Retinal pigment epithelial cell (primary cell): ENCODE data around the gene ORC5.
A peak's percentile ranks its signal among the peaks of the same experiment; 100 is the strongest.

Experiments used
- DNase-seq: peaks from one replicate; pipeline ENCODE4 v3.0.0-alpha.2; 2010; ENCODE audit warnings: low read depth
- H3K4me3 ChIP-seq: 2 replicates; pipeline ENCODE4 v1.5.1; 2011; ENCODE audit warnings: mild to moderate bottlenecking, low read length, control low read depth, moderate library complexity
- CTCF ChIP-seq: conservative IDR thresholded peaks from 2 replicates; pipeline ENCODE4 v1.5.1; 2011; ENCODE audit warnings: low read depth, low read length, control low read depth, inconsistent platforms

Gene ORC5

GRCh38 chr7:104142147-104142546 lies 65.7 kb downstream of the ORC5 start:
- TF ChIP-seq CTCF: no peak
- no peak overlapping the region for H3K4me3 ChIP-seq
- no peak for DNase-seq

- TF ChIP-seq CTCF: no peak
- DNase-seq: peak; percentile 88
Measured at GRCh38 chr7:104137971-104138370, 69.8 kb downstream of the ORC5 start.

GRCh38 chr7:104137511-104137910 lies 70.3 kb downstream of the ORC5 start:
- DNase-seq: no peak
- no peak overlapping the region for H3K4me3 ChIP-seq
- TF ChIP-seq CTCF: no peak

More at GRCh38 chr7:104137971-104138370, 69.8 kb downstream of the ORC5 start:
- H3K4me3 ChIP-seq: no peak overlapping the region

GRCh38 chr7:104136981-104137380 lies 70.8 kb downstream of the ORC5 start:
- no peak for DNase-seq
- no peak overlapping the region for H3K4me3 ChIP-seq
- TF ChIP-seq CTCF: no peak

- no peak overlapping the region for H3K4me3 ChIP-seq
- no peak for TF ChIP-seq CTCF
- DNase-seq: no peak
Measured at GRCh38 chr7:104136561-104136960, 71.3 kb downstream of the ORC5 start.

- no peak overlapping the region for H3K4me3 ChIP-seq
- DNase-seq: no peak
- no peak for TF ChIP-seq CTCF
Measured at GRCh38 chr7:104135760-104136558, 71.9 kb downstream of the ORC5 start.

GRCh38 chr7:104133238-104133637 lies 74.6 kb downstream of the ORC5 start:
- no peak for TF ChIP-seq CTCF
- no peak overlapping the region for H3K4me3 ChIP-seq
- no peak for DNase-seq
